Middle frontal gyrus (tissue), 1 donor: ENCODE measurements around the gene SKIL.

Source experiments
- DNase-seq: peaks from one replicate; pipeline ENCODE4 v3.0.0-alpha.2; 2015; ENCODE audit warnings: low spot score; ENCODE audit errors: extremely low spot score

Gene SKIL

DNA sequence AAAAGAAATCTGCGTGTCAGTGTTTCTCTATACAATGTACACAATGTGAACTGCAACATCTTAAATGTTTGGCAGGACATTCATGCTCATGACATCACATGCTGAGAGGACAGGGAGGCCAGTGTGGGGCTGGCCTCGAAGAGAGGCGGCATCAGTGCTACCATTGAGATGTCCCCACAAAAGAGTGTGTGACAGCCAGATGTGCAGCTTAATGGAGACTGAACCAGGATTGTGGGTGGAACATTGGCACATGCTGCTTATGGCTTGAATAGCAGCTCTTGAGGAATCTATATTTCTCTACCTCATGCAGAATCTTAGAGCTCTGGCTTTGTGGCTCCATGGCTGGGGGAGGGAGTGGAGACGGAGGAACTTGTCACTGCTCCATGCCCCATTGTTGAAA lies 79.7 kb downstream of the SKIL start:
- peak; percentile 72 for DNase-seq

GRCh38 chr3:170437696-170438407 lies 80.3 kb downstream of the SKIL start:
- no peak for DNase-seq

GRCh38 chr3:170438836-170439235 lies 81.3 kb downstream of the SKIL start:
- no peak for DNase-seq

GRCh38 chr3:170440344-170440743 lies 82.8 kb downstream of the SKIL start:
- no peak for DNase-seq

- DNase-seq = no peak
Measured at GRCh38 chr3:170441412-170441811, 83.9 kb downstream of the SKIL start.

DNA sequence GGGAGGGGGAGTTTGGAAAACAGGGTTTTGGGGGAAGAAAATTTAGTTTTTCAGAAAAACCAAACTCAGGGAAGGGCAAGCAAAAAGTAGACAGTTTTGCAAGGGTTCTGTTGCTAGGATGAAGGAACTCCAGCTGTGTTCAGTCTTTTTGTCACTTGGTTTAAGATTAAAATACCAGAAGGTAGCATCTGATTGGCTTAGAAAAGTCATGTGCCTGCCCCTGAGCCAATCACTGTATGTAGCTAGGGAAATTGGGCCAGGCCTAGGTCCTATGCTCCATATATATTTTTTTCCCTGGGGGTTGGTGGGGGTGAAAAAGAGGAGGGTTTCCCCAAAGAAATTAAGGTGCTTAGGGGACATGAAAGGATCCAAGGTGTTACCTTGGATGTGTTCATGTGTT lies 85.4 kb downstream of the SKIL start:
- no peak for DNase-seq

DNA sequence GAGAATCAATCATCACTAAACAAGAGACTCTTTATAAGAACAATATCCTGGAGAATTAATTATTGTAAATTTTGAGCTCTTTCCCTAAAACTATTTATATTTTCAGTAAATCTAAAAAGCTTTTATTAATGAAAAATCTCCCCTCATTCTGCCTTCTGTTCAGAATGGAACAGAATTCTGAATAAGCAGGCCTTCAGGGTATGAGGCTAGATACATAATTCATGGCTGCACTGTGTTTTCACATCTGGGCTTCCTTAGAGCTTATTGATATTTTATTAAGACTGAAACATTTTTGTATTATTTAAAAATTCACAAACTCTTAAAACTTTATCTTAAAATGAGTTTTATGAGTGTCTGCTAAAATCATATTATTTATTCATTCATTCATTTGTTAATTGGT lies 85.9 kb downstream of the SKIL start:
- no peak for DNase-seq
